Nephron progenitor cell (in vitro differentiated cells): ENCODE data around the gene ITGA3.

ENCODE experiments used
- DNase-seq: peaks from one replicate; pipeline ENCODE4 v3.0.0; 2021
- H3K27ac Mint-ChIP-seq: 2 replicates; pipeline ENCODE4 v1.8.0; 2021; ENCODE audit warnings: mild to moderate bottlenecking, moderate library complexity, mixed read lengths
- H3K27me3 Mint-ChIP-seq: 2 replicates; pipeline ENCODE4 v1.8.0; 2021; ENCODE audit warnings: mild to moderate bottlenecking, low read depth, mixed read lengths; ENCODE audit not compliant: poor library complexity
- H3K36me3 Mint-ChIP-seq: 2 replicates; pipeline ENCODE4 v1.8.0; 2021; ENCODE audit warnings: low read depth, mixed read lengths
- H3K4me1 Mint-ChIP-seq: 2 replicates; pipeline ENCODE4 v1.8.0; 2021; ENCODE audit warnings: mixed read lengths
- H3K4me3 Mint-ChIP-seq: 2 replicates; pipeline ENCODE4 v1.8.0; 2021; ENCODE audit warnings: mild to moderate bottlenecking, moderate library complexity, mixed read lengths
- H3K9me3 Mint-ChIP-seq: 2 replicates; pipeline ENCODE4 v1.8.0; 2021; ENCODE audit warnings: mild to moderate bottlenecking, moderate library complexity, mixed read lengths
- TF ChIP-seq, protein P1 (sequence below): fragments of 200-600 bp; sonication (generic); IDR thresholded peaks from 2 replicates; pipeline ENCODE4 v1.5.0; 2021; ENCODE audit warnings: antibody characterized with exemption

ITGA3 gene

DNA sequence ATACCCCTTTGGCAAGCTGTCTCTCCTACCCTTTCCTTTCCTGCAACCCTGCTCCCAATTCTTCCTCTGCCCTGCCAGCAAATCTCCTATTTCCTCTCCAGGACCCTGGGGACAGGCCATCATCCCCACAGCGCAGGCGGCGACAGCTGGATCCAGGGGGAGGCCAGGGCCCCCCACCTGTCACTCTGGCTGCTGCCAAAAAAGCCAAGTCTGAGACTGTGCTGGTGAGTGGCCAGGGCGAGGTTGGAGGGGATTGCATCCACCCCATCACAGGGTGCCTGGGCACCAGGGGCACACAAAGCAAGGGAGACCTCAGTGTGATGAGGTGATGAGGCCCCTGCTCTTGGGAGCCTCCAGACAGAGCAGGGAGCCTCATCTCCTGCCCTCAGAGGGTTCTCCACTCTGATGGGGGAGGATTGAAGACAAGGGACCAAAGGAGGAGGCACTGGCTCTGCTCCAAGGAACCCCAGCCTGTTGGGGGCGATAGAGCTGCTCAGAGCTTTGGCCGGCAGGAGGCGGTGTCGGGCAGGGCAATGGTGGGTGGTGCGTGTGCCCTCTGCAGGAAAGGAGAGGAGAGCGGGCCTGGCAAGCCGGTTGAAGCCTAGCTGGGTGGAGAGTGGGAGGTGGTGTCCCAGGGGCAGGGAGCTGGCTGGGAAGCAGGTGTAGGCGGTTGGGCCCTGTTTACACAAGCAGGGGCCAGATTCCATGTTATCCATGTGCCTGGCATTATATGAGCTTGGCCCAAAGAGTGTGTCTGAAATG is 23.6 kb downstream of the ITGA3 start:
- Mint-ChIP-seq H3K9me3 (no peaks in the 10 kb centered on the region), H3K27ac (no peak overlapping the region), H3K4me1 (peaks cover 18% of the 10 kb centered on the region), H3K4me3 (no peak overlapping the region), H3K36me3 (peaks cover 4% of the 10 kb centered on the region), H3K27me3 (peaks cover 43% of the 10 kb centered on the region)
- no peak for DNase-seq
- TF ChIP-seq, protein P1, sequence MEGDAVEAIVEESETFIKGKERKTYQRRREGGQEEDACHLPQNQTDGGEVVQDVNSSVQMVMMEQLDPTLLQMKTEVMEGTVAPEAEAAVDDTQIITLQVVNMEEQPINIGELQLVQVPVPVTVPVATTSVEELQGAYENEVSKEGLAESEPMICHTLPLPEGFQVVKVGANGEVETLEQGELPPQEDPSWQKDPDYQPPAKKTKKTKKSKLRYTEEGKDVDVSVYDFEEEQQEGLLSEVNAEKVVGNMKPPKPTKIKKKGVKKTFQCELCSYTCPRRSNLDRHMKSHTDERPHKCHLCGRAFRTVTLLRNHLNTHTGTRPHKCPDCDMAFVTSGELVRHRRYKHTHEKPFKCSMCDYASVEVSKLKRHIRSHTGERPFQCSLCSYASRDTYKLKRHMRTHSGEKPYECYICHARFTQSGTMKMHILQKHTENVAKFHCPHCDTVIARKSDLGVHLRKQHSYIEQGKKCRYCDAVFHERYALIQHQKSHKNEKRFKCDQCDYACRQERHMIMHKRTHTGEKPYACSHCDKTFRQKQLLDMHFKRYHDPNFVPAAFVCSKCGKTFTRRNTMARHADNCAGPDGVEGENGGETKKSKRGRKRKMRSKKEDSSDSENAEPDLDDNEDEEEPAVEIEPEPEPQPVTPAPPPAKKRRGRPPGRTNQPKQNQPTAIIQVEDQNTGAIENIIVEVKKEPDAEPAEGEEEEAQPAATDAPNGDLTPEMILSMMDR: peak; percentile 26

DNA sequence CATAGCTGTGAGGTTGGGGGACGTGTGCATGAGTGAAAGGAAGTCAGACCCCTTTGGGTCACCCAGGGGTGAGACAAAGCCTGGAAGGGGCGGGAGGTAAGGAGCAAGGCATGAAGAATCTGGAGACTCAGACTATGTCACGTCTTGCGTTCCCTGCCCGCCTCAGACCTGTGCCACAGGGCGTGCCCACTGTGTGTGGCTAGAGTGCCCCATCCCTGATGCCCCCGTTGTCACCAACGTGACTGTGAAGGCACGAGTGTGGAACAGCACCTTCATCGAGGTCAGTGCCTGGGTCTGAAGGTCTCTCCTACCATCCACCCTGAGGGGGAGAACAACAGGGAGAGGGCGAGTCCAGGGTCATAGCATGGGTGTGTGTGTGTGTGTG is 24.2 kb downstream of the ITGA3 start:
- Mint-ChIP-seq H3K27ac (no peak overlapping the region), H3K9me3 (no peaks in the 10 kb centered on the region), H3K27me3 (peaks cover 42% of the 10 kb centered on the region), H3K4me1 (peaks cover 18% of the 10 kb centered on the region), H3K36me3 (peaks cover 4% of the 10 kb centered on the region), H3K4me3 (no peak overlapping the region)
- TF ChIP-seq, protein P1: no peak
- no peak for DNase-seq

DNA sequence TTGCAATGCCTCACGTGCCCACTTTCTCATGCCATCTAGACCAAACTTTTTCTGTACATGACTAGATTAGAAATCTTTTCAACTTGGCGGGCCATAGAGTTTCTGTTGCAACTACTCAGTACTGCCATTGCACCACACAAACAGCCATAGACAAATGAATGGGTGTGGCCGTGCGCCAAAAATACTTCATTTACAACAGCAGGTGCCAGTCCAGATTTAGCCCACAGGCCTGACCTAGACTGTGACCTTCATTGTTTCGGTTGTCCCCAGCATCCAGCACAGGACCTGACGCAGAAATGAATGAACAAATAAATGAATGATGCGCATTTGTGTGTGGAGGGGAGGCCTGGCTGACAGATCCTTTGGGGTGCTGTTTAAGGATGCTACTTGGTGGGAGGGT is 24.9 kb downstream of the ITGA3 start:
- no peak for DNase-seq
- H3K4me3 Mint-ChIP-seq: no peak overlapping the region
- peaks cover 38% of the 10 kb centered on the region for H3K27me3 Mint-ChIP-seq
- no peaks in the 10 kb centered on the region for H3K9me3 Mint-ChIP-seq
- H3K27ac Mint-ChIP-seq: no peak overlapping the region
- TF ChIP-seq, protein P1: no peak
- peaks cover 15% of the 10 kb centered on the region for H3K4me1 Mint-ChIP-seq
- peaks cover 4% of the 10 kb centered on the region for H3K36me3 Mint-ChIP-seq

DNA sequence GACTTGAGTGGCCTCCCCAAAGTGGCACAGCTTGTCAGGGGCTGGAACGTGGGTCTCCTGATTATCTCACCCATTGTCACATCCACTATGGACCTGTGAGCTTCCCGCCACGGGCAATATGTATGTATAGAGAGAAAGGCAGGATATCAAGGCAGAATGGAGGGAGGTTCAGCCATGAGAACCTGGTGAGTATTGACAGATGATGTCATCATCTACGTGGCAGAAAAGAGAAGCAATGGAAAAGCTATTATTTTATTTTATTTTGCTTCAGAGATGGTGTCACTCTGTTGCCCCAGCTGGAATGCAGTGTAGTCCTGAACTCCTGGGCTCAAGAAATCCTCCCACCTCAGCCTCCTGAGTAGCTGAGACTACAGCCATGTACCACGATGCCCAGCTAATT is 25.8 kb downstream of the ITGA3 start:
- TF ChIP-seq, protein P1: no peak
- H3K4me1 Mint-ChIP-seq: peaks cover 11% of the 10 kb centered on the region
- H3K36me3 Mint-ChIP-seq: peaks cover 4% of the 10 kb centered on the region
- no peaks in the 10 kb centered on the region for H3K9me3 Mint-ChIP-seq
- H3K4me3 Mint-ChIP-seq: no peak overlapping the region
- H3K27me3 Mint-ChIP-seq: peaks cover 30% of the 10 kb centered on the region
- DNase-seq: no peak
- H3K27ac Mint-ChIP-seq: no peak overlapping the region

DNA sequence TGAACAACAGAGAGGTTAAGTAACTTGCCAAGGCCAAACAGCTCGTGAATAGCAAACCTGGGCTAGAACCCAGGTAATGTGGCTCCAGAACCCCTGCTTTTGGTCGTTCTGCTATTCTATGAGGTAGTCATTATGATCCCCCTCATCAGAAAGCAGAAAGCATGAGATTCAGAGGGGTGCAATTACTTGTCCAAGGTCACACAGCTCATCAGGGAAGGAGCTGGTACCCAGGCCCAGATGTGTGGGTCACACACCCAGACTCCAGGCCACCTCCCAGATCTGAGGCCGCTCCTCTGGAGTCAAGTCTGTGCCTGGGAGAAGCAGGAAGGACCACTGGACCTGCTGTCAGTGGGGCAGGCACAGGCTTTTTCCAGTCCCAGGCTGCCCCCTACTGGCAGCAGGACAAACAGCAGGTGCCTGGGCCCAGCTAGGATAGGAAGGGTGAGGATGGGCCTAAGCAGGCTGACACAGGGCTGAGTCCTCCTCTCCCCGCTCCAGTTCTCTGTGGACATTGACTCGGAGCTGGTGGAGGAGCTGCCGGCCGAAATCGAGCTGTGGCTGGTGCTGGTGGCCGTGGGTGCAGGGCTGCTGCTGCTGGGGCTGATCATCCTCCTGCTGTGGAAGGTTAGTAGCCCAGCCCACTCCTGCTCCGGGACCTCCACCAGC is 31.5 kb downstream of the ITGA3 start:
- Mint-ChIP-seq H3K36me3 (no peaks in the 10 kb centered on the region), H3K4me3 (no peak overlapping the region), H3K27me3 (peaks cover 33% of the 10 kb centered on the region), H3K9me3 (no peaks in the 10 kb centered on the region), H3K27ac (no peak overlapping the region), H3K4me1 (peaks cover 23% of the 10 kb centered on the region)
- TF ChIP-seq, protein P1: peak; percentile 92
- DNase-seq: peak; percentile 81
